ENCODE measurements around the gene RFX4. TPM values are rescaled to one million over a fixed set of nuclear protein-coding genes. Genes with fewer than 3 reads are reported as not detected.

RFX4 gene
- total RNA-seq, 6 experiments from 2014 or later, result not detected

DNA sequence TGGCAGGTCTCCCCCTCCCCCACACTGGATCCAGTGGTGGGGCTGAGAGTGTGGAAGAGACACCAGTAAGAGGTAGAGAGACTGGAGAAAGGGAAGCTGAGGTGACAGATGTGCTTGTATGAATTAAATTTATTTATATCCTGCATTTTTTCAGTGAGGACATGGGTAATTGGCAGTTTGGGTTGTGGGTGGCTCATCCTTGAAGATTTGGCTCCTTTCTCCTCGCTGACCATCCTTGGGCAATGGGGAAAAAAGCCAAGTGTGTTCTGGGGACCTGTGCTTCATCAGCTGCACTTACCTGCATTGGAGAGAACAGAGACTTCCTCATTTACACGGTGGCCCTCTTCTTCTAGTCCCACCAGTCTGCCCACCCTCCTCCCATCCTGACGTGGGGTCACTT, 86.4 kb downstream of the RFX4 start:
- H3K4me3 Mint-ChIP-seq, result no peak overlapping the region
- H3K27me3 Mint-ChIP-seq (ENCODE audit: insufficient read depth), result peaks cover 22% of the 10 kb centered on the region
- TF ChIP-seq, protein P1, sequence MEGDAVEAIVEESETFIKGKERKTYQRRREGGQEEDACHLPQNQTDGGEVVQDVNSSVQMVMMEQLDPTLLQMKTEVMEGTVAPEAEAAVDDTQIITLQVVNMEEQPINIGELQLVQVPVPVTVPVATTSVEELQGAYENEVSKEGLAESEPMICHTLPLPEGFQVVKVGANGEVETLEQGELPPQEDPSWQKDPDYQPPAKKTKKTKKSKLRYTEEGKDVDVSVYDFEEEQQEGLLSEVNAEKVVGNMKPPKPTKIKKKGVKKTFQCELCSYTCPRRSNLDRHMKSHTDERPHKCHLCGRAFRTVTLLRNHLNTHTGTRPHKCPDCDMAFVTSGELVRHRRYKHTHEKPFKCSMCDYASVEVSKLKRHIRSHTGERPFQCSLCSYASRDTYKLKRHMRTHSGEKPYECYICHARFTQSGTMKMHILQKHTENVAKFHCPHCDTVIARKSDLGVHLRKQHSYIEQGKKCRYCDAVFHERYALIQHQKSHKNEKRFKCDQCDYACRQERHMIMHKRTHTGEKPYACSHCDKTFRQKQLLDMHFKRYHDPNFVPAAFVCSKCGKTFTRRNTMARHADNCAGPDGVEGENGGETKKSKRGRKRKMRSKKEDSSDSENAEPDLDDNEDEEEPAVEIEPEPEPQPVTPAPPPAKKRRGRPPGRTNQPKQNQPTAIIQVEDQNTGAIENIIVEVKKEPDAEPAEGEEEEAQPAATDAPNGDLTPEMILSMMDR (IDR thresholded peaks at IDR 0.05), result no peak
- H3K4me1 Mint-ChIP-seq (ENCODE audit: low read depth), result no peaks in the 10 kb centered on the region
- no peaks in the 10 kb centered on the region; the same call in 1 of the 2 replicates for H3K9me3 Mint-ChIP-seq
- no peak for DNase-seq
- no peak overlapping the region for H3K27ac Mint-ChIP-seq
- H3K36me3 Mint-ChIP-seq (ENCODE audit: low read depth), result no peaks in the 10 kb centered on the region

DNA sequence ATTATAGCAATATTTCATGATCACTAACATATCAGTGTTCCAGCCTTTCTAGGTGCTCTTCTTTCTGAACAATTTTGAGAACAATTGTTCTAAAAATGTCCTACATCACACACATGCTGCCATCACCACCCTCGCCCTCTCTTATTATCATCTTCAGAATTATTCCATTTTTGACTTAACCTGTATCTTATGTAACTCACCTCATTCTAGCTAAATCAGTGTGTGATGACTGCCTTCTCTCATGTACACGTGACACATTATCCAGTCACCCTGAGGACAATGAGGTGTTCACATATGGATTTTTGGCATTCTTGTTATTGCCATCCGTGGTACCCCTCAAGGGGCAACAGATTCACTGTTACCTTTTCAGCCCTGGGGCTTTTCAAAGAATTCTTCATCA, 87.3 kb downstream of the RFX4 start:
- Mint-ChIP-seq H3K4me1 (ENCODE audit: low read depth) (no peaks in the 10 kb centered on the region), H3K4me3 (no peak overlapping the region), H3K27me3 (ENCODE audit: insufficient read depth) (peaks cover 28% of the 10 kb centered on the region)

GRCh38 chr12:106671840-106672239, 89.0 kb downstream of the RFX4 start:
- Mint-ChIP-seq H3K27me3 (ENCODE audit: insufficient read depth) (peaks cover 27% of the 10 kb centered on the region), H3K36me3 (ENCODE audit: low read depth) (no peaks in the 10 kb centered on the region), H3K4me3 (no peak overlapping the region), H3K27ac (no peak overlapping the region), H3K9me3 (no peaks in the 10 kb centered on the region), H3K4me1 (ENCODE audit: low read depth) (no peaks in the 10 kb centered on the region)
- TF ChIP-seq, protein P1 (IDR thresholded peaks at IDR 0.05), result no peak
- no peak for DNase-seq

More for the DNA sequence above, 87.3 kb downstream of the RFX4 start:
- Mint-ChIP-seq H3K27ac (no peak overlapping the region), H3K9me3 (no peaks in the 10 kb centered on the region), H3K36me3 (ENCODE audit: low read depth) (no peaks in the 10 kb centered on the region)
- TF ChIP-seq, protein P1 (IDR thresholded peaks at IDR 0.05), result no peak
- no peak for DNase-seq

- H3K4me1 Mint-ChIP-seq (ENCODE audit: low read depth), result no peaks in the 10 kb centered on the region
- H3K27me3 Mint-ChIP-seq (ENCODE audit: insufficient read depth), result peaks cover 31% of the 10 kb centered on the region
- TF ChIP-seq, protein P1 (IDR thresholded peaks at IDR 0.05), result no peak
- DNase-seq, result no peak
- H3K4me3 Mint-ChIP-seq, result no peak overlapping the region
- no peaks in the 10 kb centered on the region for H3K9me3 Mint-ChIP-seq
- H3K27ac Mint-ChIP-seq, result no peak overlapping the region
- no peaks in the 10 kb centered on the region for H3K36me3 Mint-ChIP-seq (ENCODE audit: low read depth)
Observed at GRCh38 chr12:106672314-106673025, 89.7 kb downstream of the RFX4 start.

GRCh38 chr12:106673141-106673540, 90.3 kb downstream of the RFX4 start:
- TF ChIP-seq, protein P1 (IDR thresholded peaks at IDR 0.05), result no peak
- Mint-ChIP-seq H3K4me3 (no peak overlapping the region), H3K4me1 (ENCODE audit: low read depth) (no peaks in the 10 kb centered on the region), H3K27me3 (ENCODE audit: insufficient read depth) (peaks cover 31% of the 10 kb centered on the region), H3K27ac (no peak overlapping the region), H3K36me3 (ENCODE audit: low read depth) (no peaks in the 10 kb centered on the region), H3K9me3 (no peaks in the 10 kb centered on the region)
- DNase-seq, result no peak
